SKM-1 treated with dmso at 0.1 percent for 144 hours (cell line): ENCODE measurements around the gene SLC25A33.
A peak's percentile ranks its signal among the peaks of the same experiment; 100 is the strongest.
"Not testable (repeated sequence)": the region's sequence is repeated elsewhere in the genome, so short reads cannot be mapped to it uniquely, and the experiment has no call there.

Source experiments
- DNase-seq: peaks from one replicate; lab custom pipeline; 2025; ENCODE audit not compliant: unreplicated experiment; lab: John Stamatoyannopoulos, UW

SLC25A33 gene, protein sequence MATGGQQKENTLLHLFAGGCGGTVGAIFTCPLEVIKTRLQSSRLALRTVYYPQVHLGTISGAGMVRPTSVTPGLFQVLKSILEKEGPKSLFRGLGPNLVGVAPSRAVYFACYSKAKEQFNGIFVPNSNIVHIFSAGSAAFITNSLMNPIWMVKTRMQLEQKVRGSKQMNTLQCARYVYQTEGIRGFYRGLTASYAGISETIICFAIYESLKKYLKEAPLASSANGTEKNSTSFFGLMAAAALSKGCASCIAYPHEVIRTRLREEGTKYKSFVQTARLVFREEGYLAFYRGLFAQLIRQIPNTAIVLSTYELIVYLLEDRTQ

DNA sequence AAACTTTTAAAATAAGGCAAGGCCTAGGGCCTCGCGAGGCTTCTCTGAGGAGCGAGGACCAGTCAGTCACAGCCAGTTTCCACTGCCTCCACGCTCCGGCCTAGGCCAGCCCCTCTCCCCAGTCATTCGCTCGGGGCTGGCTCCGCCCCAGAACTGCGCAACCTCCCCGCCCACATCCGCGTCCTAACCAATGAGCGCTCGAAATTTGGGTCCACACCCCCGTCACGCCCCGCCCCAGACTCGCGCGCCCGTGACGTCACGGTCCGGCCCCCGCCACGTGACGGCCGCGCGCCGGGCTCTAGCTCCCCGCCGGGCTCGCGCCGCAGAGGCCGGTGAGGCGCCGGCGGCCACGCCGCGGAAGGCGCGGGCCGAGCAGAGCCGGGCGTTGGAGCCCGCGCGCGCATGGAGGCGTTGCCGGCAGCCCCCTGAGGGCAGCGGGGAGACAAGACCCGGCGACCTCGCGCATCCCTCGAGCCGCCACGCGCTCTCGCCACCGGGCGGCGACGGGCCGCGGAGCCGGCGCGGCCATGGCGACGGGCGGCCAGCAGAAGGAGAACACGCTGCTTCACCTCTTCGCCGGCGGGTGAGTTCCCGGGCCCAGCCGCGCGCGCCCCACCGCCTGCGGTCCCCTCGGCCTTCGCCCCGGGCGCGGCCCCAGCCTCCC lies at the start of gene SLC25A33:
Gene SLC25A33, plus strand, starts transcription at position 301 of the 664 bp plus-strand sequence. Its CDS starts 227 bp downstream, at position 528.
- DNase-seq = peak; percentile 89

GRCh38 chr1:9490605-9491339 lies 48.5 kb upstream of the SLC25A33 start:
- DNase-seq = peak; percentile 79

GRCh38 chr1:9493326-9493725 lies 45.9 kb upstream of the SLC25A33 start:
- DNase-seq = no peak

GRCh38 chr1:9494936-9495758 lies 44.1 kb upstream of the SLC25A33 start:
- peak; percentile 13 for DNase-seq

DNA sequence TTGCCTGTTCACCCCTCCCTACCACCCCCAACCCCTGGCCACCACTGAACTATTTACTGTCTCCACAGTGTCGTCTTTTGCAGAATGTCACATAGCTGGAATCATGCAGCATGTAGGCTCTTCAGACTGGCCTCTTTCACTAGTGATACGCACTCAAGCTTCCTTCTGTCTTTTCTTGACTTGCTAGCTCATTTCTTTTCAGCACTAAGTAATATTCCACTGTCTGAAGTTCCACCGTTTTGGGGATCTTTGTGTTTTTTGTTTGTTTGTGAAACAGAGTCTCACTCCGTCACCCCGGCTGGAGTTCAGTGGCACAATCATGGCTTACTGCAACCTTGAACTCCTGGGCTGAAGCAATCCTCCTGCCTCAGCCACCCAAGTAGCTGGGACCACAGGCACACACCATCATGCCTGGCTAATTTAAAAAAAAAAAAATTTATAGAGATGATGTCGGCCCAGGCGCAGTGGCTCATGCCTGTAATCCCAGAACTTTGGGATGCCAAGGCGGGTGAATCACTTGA lies 43.4 kb upstream of the SLC25A33 start:
- DNase-seq = no peak

DNA sequence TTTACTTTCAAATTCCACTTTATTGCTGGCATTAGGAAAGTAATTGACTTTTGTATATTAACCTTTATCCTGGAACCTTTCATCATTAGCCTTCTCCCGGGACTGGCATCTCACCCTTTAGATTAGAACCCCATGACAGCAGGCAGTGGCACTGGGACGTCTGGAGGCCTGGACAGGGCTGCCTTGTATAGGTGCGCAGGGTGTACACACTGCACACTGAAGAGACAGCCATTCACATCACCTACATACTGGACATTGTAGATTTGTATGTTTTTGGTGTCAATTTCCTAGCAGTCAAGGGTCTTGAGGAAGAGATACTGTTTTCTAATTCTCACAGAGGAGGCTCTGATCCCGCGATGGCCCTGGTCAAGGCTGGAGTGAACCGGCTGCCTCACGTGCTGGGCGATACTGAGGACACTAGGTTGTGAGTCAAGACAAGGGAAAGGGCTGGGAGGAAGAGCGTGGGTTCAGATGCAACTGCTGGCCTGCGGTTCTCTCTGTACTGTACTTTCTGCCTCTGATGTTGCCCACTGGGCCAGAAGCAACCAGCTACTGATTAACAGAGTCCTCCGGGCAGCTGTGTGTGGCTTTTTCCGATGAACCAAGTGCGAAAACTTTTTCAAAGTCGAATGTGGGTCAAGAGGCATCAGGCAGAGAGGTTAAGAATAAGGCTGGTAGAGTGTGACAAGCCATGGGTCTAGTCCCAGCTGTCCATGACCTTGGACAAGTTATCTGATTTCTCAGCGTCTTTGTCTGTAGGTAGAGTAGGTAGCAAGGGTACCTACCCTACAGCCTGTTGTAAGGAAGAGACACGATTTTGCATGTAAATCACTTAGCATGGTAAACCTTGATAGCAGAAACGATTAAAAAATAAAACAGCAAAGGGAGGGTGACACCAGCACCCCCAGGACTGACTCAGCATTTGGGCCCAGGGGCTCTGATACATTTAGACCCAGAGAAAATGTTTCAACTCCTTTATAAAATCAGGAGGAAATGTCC lies 38.2 kb upstream of the SLC25A33 start:
- no peak for DNase-seq

- no peak for DNase-seq
Observed at GRCh38 chr1:9503001-9503675, 36.1 kb upstream of the SLC25A33 start.

- DNase-seq = no peak
Observed at GRCh38 chr1:9505143-9505542, 34.1 kb upstream of the SLC25A33 start.

DNA sequence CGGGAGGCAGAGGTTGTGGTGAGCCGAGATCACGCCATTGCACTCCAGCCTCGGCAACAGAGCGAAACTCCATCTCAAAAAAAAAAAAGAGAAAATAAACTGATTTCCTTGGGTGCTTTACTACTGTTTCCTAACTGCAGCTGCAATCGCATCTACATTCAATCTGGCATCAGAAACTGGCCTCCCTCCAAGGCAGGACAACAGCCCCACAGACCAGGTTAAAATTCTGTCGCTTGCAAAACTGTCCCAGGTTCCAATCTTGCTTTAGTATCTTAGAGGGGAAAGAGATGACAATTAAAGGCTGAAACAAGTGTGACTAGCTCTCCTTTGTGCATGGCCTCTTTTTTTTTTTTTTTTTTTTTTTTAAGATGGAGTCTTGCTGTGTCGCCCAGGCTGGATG lies 32.4 kb upstream of the SLC25A33 start:
- no peak for DNase-seq

GRCh38 chr1:9510130-9510529 lies 29.1 kb upstream of the SLC25A33 start:
- no peak for DNase-seq

GRCh38 chr1:9515550-9515949 lies 23.7 kb upstream of the SLC25A33 start:
- DNase-seq = not testable (repeated sequence)

GRCh38 chr1:9518454-9518998 lies 20.7 kb upstream of the SLC25A33 start:
- no peak for DNase-seq

DNA sequence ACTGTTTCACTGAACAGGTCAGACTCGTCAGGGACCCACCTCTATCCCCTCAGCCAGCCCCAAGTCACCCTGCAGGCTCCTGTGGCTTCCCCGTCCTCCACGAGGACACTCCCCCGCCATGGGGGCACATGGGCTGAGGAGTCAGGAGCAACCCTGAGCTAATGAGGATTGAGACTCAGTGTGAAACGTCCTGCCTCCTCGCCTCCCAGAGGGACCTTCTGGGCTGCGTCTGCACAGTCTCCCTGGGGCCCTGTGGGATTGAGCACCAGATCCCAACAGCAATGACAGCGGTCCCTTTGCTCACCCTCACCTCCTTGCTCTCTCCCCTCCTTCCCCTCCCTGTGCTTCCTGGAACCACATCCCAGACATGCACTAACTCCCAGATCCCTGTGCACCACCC lies 18.9 kb upstream of the SLC25A33 start:
- DNase-seq = no peak

DNA sequence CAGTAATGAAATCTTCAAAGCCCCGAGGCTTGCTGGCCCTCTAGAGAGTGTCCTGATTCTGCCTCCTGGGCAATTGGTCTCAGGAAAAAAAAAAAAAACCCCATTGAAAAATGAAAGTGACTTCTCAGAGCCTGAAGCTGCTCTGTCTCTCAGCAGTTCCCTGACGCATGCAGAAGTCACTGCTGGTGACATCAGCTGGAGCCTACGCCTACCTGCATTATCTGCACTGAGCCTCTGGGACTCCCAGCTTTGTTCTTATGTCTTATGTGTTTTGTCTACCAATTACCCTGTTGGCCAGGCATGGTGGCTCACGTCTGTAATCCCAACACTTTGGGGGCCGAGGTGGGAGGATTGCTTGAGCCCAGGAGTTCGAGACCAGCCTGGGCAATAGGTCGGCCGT lies 10.1 kb upstream of the SLC25A33 start:
- DNase-seq = no peak

GRCh38 chr1:9530320-9530719 lies 8.9 kb upstream of the SLC25A33 start:
- no peak for DNase-seq

- DNase-seq = no peak
Observed at GRCh38 chr1:9534953-9535352, 4.3 kb upstream of the SLC25A33 start.

- DNase-seq = no peak
Observed at GRCh38 chr1:9536301-9536700, 3.0 kb upstream of the SLC25A33 start.

DNA sequence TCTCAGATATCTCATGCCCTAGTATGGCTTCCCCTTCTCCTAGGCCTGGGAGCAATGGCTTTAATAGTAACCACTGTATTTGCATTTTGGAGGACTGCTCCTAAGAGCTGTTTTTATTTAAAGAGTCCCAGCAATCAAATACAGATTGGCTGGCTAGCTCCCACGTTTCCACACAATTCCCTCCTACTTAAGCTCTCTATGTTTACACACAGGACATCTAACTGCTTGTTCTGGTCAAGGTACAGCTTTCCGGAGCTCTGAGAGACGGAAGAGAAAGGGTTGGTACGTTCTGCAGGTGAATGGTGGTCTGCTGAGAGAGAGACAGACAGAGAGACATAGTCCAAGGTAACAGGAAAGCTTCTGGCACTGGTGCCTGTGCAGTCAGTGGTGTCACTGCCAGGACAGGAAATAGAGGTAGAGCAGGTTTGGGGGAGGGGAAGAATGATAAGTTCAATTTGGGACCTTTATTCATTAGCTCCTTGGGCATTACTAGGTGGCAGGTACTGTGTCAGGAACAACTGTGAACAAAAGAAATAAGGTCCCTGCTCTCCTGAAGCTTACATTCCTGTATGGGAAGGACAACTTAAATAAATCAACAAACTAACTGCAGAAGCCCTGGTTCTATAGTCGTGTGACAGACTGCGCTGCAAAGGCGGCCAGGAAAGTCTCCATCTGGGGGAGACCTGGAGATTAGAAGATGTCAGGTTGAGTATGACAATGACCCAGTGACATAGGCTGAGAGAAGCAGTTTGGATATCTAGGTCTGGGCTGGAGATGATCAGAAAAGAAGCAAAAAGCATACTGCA lies 1.2 kb upstream of the SLC25A33 start:
- no peak for DNase-seq
